Measurements from ENCODE around the gene ATF7IP2.

Gene ATF7IP2

GRCh38 chr16:10514369-10515055 lies 128.7 kb downstream of the ATF7IP2 start:
- DNase-seq, result peak; percentile 36 to 50

DNA sequence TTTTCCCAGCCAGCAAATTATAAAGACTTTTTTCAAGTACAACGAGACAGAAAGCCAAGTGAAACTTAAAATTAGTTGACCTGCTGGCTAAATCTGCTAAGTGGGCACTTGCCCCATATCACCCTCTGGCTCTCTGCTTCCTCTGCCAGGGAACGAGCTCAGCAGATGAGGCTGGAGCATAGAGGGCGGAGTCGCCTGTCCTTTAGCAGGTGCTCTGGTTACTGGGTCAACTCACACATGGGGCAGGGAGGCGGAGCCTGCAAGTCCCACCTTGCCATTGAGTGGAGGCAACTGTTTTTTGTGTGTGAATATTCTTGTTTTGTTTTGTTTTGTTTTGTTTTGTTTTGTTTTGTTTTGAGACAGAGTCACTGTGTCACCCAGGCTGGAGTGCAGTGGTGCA lies 132.0 kb downstream of the ATF7IP2 start:
- DNase-seq, result no peak

DNA sequence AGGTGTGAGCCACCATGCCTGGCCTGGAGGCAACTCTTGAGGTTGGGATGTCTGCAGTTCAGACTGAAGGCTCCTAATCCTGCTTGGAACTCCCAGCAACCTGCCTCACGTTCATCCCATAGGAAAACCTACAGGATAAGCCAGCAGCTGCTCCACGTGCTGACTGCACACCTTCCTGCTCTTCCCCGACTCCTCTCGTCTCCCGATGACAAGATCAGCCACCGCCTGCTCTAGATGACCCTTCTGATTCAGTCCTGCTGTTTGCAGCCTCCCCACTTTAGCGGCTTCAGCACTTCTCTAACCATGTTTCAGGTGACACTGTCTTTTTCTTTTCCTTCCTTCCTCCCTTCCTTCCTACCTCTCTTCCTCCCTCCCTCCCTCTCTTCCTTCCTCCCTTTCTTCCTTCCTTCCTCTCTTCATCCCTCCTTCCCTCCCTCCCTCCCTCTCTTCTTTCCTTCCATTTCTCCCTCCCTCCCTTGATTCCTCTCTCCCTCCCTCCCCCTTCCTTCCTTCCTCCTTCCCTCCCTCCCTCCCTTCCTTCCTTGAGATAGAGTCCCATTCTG lies 132.7 kb downstream of the ATF7IP2 start:
- DNase-seq, result no peak

GRCh38 chr16:10519297-10519696 lies 133.4 kb downstream of the ATF7IP2 start:
- DNase-seq, result no peak

GRCh38 chr16:10519929-10520868 lies 134.3 kb downstream of the ATF7IP2 start:
- DNase-seq, result no peak

- DNase-seq, result no peak
These were observed 135.2 kb downstream of the ATF7IP2 start for GRCh38 chr16:10520869-10521578.

GRCh38 chr16:10521681-10522274 lies 135.9 kb downstream of the ATF7IP2 start:
- peak; percentile 21 to 56 for DNase-seq

DNA sequence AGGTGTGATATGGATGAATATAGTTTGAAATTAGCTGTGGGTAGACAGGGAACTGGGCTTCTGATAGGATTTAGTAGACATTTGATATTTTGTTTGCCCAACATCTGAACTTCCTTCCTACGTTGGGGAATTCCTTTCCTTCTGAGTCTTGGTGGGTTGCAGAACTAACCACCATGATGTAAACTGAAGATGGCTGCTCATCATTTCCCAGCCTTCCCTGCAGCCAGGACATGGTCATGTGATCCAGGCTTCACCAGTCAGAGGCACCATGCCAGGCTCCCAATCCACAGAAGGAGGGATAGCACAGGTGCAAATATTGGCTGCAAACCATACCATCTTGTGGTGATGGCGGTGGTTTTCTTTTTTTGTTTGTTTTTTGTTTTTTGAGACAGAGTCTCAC lies 137.1 kb downstream of the ATF7IP2 start:
- DNase-seq, result no peak

- DNase-seq, result no peak
These were observed 139.5 kb downstream of the ATF7IP2 start for GRCh38 chr16:10525214-10525825.

- no peak for DNase-seq
These were observed 141.1 kb downstream of the ATF7IP2 start for GRCh38 chr16:10526962-10527361.

DNA sequence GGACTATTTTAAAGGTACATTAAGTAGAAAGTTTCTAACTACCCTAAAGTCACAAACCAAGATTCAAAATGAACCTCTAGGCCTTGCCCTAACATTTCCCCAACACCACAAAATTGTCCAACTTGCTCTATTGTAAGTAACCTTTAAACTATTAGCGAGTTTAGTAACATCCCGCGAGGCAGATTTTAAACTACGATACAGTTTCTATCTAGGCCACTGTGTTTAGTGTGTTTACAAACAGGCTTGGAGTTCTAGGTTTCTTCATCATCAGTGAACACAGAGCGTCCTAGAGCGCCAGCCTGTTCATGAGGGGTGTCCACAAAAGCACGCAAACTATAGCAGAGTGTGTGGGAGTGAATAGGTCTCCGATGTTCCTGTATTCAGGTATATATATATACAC lies 142.8 kb downstream of the ATF7IP2 start:
- DNase-seq, result no peak

- no peak for DNase-seq
These were observed 144.2 kb downstream of the ATF7IP2 start for GRCh38 chr16:10529895-10530669.

DNA sequence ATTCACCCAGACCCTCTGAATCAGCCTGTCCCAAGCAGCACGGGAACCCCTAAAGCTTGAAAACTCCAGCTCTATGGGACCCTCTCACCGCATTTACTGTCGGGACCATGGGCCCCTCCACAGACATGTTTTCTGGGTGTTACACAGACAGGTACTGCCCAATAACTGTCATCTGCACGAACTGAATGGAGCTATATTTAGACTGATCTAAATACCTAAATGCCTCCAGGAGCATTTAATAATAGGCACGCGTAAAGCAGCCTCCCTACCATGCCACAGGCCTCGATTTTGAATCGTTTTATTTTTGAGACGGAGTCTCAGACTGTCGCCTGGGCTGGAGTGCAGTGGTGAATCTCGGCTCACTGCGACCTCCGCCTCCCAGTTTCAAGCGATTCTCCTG lies 144.8 kb downstream of the ATF7IP2 start:
- DNase-seq, result no peak

DNA sequence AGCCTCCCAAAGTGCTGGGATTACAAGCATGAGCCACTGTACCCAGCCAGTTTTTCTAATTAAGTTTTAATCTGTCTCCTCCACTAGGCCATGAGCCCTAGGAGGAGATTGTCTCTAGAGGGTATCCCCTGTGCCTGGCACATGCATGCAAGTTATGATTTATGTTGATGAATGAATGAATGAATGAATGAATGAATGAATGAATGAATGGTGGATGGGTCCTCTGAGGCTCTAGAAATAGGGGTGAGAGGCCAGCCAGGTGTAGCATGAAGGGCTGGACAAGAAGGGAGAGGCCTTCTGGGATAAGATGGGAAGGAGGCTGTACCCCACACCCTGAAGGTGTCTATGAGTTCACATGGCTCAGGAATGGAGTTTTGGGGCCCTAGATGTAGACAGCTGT lies 145.7 kb downstream of the ATF7IP2 start:
- no peak for DNase-seq
